Astrocyte of the spinal cord (primary cell): Measurements from ENCODE around the gene SAMD4A.

ENCODE experiments used
- DNase-seq: peaks from one replicate; pipeline ENCODE4 v3.0.0; 2011; ENCODE audit warnings: low read depth, low spot score
- H3K4me3 ChIP-seq: 2 replicates; pipeline ENCODE4 v1.5.1; 2011; ENCODE audit warnings: low read depth, mild to moderate bottlenecking, low read length, moderate library complexity
- in situ Hi-C: cut with HindIII; loops from 2 replicates; pipeline ENCODE4 v1.10.0; 2017; ENCODE audit warnings: low sequenced_read_pairs
- TF ChIP-seq, protein P1 (sequence below): IDR thresholded peaks from 2 replicates; pipeline ENCODE4 v1.5.1; 2012; ENCODE audit warnings: low read depth, mild to moderate bottlenecking, low read length, inconsistent platforms

SAMD4A gene

DNA sequence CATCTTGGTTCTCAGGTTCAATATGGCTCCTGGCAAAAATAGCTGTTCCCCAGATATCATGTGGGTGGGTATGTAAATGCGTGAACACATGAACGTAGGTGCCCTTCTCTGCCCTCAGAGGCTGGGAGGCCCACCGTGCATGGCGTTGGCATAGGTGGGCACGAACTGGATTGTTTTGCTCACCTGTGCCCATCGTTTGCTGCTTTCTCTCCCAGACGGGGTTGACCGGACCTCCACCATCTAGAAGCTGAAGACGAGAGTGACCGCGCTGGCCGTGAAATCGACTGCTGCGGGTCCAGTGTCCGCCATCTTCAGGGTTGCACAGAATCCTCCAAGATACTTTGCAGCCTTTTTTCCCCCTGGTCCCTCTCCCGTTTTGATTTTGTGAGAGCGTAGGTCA is 221.8 kb downstream of the SAMD4A start:
- no peak overlapping the region for H3K4me3 ChIP-seq
- DNase-seq, result no peak
- in situ Hi-C loops, result no loop called here
- TF ChIP-seq, protein P1, sequence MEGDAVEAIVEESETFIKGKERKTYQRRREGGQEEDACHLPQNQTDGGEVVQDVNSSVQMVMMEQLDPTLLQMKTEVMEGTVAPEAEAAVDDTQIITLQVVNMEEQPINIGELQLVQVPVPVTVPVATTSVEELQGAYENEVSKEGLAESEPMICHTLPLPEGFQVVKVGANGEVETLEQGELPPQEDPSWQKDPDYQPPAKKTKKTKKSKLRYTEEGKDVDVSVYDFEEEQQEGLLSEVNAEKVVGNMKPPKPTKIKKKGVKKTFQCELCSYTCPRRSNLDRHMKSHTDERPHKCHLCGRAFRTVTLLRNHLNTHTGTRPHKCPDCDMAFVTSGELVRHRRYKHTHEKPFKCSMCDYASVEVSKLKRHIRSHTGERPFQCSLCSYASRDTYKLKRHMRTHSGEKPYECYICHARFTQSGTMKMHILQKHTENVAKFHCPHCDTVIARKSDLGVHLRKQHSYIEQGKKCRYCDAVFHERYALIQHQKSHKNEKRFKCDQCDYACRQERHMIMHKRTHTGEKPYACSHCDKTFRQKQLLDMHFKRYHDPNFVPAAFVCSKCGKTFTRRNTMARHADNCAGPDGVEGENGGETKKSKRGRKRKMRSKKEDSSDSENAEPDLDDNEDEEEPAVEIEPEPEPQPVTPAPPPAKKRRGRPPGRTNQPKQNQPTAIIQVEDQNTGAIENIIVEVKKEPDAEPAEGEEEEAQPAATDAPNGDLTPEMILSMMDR, result no peak

DNA sequence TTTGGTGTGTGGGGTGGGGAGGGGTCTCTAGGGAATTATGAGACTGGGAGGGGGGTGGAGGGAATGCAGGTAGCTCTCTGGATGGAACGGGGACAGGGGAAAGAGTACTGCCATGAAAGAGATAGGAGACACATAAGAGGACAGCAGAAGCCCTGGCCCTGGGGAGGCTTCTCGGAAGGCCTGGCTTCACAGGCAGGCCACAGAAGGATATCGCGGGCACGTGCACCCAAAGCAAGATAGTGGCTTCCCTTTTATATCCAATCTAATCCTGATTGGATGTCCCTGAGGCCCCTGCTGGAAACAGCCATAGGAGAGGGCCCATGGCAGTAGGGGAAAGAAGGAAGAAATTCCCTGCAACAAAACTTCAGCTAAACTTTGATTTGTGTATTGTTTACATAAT is 222.2 kb downstream of the SAMD4A start:
- in situ Hi-C loops, result no loop called here
- no peak overlapping the region for H3K4me3 ChIP-seq
- TF ChIP-seq, protein P1, result no peak
- no peak for DNase-seq

DNA sequence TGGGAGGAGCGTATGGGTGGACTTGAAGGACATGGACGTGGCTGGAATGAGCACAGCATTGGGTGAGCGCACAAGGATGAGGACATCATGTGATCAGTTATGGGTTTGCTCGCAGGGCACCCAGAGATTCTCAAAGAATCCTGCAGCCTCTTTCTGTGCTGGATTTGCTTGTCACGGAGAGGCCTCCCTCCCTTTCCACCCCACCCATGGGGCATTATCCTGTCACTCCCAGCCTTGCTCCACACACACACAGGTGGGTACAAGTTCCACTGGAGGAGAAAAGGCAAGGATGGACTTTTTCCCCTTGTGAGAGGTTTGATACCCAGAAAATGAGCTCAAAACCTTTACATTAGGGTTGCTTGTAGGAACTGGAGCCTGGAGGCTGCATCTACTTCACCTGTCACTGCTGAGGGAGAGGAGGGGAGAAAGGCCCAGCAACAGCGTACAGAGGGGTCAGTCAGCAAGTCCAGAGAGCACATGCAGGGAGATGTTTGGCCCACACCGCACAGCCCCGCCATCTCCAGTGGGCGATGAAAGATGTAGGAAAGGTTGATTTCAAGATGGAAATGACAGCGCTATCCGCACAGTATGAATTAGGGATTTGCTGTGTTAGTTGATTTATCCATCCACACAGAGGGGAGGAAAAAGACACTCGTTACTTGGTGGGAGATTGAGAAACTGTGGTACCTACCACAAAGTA is 223.0 kb downstream of the SAMD4A start:
- TF ChIP-seq, protein P1, result no peak
- no peak overlapping the region for H3K4me3 ChIP-seq
- DNase-seq, result no peak
- in situ Hi-C loops, result no loop called here

DNA sequence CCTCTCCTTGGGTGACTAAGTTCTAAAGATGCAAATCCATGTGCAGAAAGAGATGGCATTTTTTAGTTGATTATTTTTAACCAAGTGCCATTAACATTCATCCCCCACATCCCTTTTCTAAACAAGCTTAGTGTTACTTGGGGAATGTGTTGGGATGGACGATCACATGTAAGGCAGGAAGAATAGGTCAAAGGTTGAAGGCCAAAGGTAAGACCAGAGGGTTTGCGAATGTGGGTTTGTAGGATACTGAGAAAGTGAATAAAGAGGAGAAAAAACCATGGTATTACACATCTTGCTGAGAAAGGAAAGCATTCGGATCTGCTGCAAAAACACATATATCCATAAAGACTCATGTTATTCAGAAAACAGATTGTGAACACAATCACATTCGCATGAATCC is 224.1 kb downstream of the SAMD4A start:
- H3K4me3 ChIP-seq, result no peak overlapping the region
- no peak for DNase-seq
- TF ChIP-seq, protein P1, result no peak
- in situ Hi-C loops, result no loop called here

DNA sequence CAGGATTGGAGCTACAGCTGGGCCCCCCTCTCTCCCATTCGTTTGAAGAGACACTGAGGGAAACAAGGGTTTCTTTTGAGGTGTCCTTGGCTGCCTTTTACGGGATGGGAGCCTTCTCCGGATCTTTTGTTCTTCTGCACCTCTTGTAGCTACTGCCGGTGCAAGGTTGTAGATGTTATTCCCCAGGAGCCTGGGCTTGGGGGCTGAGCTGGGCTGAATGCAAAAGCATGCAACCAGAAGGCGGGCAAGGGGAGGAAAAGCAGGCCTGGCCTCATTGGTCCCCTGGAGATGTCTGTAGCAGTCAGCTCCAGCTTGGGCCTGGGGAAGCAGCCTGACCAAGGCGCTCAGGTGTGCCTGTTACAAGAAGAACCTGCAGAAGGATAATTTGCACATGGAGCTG is 225.4 kb downstream of the SAMD4A start:
- in situ Hi-C loops, result no loop called here
- no peak for DNase-seq
- TF ChIP-seq, protein P1, result no peak
- no peak overlapping the region for H3K4me3 ChIP-seq

DNA sequence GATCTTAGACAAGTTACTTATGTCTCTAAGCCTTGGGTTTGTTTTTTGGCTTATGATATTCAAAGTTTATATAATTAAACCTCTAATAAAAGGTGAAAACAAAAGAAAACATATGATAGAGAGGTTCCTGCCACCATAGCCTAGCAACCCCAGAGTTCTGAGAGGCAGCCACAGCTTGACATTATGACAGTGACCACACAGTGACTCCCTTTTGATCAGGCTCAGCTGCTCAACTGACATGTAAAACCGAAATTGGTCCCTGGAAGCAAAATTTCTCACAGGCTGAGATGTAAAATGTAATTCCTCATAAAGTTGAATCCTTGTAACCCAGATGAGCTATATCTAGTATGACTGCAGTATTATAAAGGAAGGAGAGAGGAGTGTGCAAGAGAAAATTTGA is 227.2 kb downstream of the SAMD4A start:
- in situ Hi-C loops, result no loop called here
- no peak for DNase-seq
- H3K4me3 ChIP-seq, result no peak overlapping the region
- TF ChIP-seq, protein P1, result no peak
